ENCODE data around the gene STX3. TPM values are rescaled to one million over a fixed set of nuclear protein-coding genes. Genes with fewer than 3 reads are reported as not detected.
"Not testable (repeated sequence)": the region's sequence is repeated elsewhere in the genome, so short reads cannot be mapped to it uniquely, and the experiment has no call there.

Gene STX3
- total RNA-seq, 1 donor from 2014 or later, result 19.5 TPM

DNA sequence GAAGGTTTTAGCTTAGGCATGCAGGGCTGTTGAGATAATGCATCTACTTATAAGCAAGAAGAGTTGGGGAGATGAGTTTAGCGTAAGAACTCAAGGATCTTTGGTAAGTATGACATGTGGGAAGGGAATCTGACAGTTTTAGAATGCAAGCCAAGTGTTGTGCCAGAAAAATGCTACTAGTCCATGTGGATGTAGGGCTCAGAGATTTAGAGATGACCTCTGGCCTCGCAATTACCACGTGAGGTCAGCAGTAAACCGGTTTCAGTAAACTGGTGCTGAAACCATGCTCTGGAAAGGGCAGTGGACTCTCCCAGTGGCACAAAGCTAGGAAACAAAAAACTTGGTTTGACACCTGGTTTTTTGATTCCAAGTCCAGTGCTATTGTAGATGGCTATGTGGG is 36.5 kb downstream of the STX3 start:
- no peak for DNase-seq

DNA sequence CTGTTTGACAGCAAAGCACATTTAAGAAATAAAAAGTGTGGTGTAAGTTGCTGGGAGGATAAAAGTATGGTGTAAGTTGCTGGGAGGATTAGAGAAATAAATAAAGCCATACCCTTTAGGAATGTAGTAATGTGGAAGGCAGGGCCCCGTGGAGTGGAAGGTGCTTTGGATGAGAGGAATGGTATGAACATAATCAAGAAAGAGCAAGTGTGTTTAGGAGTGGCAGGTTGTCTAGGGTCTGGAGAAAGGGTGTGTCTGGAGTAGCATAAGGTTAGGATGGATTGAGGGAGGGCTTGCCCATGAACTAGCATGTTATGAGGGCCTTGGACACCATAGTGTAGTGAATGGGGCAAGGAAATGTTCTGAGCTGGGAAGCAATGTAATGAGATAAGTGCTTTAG is 37.3 kb downstream of the STX3 start:
- DNase-seq, result no peak

DNA sequence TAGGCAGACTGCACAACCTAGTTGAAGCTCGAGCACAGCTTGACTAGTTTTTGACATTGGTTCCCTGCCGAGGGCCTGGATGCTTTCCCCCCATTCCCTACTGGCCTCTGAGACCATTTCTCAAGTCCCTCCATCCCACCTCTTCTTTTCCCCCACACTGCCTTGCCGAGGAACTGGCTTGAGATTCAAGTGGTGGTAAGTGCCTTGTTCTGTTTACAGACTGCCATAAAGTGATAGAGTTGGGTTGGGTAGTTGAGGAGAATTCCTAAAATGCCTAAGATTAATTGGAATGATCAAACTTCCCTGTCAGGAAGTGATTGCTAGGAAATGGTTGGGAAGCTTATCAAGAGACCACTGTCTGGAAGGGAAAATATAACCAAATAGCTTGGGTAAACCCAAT is 39.2 kb downstream of the STX3 start:
- no peak for DNase-seq

DNA sequence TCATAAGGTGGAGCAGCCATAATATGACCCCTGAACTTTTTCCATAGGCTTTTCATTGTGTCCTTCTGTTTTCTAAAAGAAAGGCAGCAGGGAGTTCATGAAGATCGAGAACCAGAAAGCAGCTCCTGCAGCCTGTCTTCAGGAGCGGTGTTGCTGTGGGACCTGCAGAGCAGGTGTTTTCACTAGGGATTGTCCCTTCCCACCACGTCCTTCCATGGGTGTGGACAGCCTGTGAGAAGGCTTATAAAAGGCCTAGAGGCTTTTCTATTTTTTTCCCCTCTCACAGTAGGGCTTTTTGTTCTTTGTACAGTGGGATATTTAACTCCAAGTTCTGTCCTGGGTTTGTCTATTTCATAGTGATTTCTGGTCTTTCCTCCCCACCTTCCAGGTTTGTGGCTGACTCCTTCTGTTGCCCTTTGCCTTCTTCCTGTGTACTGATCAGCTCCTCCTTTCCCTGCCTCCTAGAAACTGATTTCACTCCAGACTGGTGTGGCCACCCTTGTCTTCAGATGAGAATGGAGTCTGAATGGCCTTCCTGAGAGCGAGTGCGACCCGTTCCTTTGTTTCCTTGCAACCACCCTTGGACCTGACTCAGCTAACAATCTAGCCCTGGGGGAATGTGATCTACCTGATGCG is 45.3 kb downstream of the STX3 start:
- DNase-seq, result no peak

DNA sequence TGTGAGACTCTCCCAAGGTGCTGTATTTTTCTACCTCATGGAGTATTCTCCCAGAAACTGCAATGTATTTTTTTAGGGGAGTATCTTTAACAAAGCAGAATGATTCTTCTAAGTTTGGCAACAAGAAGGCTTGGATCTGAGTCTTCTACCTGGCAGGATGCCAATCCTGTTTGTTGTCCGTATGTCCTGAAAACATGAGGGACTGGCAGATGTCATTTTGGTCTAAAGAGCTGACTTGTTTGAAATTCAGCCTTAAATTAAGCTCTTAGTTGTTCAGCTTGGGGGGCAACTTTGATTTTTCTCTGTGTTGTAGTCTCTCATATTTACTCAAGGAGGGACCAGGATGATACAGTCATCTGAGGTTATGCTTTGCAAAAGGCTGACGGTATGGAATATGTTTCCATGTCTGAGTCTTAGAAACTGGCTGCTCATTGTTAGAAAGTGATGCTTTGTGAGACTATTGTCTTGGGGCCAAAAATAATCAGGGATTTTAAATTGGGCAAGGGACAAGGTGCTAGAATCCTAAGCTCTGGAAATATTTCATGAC is 46.1 kb downstream of the STX3 start:
- DNase-seq, result no peak

DNA sequence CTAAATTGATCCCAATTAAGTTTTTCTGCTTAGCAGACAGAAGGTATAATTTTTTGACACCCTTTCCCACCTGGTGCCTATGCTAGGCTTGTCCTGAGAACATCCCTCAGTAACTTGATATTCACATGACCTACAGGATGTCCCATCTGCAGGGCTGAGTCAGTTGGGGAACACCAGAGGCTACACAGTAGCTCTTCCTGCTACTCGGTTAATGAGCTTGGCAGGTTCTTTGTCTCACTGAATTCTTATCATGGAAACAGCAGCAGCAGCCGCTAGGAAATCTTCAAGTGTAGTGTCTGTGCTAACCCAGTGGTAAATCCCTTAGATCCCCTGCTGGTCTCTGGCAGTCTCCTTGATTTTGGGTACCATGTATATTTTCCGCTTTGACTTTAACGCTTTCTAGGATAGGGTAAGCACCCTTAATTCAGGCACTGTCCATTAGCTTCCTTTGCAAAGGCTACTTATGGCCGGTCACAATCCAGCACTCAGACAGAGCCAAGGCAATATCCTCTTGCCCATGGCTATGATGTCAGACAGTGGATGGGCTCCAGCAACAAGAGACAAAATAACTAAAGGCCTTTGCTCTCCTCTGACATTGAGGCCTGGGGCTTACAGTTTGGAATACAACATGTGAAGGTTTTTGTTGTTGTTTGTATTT is 46.9 kb downstream of the STX3 start:
- DNase-seq, result no peak

DNA sequence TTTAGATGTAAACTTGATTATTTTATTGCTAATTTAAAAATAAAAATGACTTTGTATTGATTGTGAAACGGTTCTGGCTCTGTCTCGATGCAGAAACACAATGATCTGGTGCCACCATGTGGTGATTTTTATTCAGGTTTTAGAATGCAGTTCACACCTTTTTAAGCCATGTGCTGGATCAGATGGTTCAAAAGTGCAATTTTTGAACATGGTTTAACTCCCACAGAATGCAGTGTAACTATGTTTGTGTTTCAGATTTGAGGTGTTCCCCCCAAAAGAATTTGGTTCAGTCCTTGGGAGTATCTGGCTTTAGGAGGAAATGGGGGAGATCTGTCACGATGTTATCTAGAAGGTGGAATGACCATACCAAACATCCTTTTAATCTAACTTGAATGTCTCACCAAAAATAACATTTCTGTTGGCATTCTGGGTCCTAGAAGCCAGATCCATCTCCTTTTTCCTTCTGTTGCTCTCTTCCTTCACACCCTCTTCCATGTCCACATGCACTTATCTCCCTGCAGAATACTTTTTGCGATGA is 47.5 kb downstream of the STX3 start:
- DNase-seq, result peak; percentile 32

DNA sequence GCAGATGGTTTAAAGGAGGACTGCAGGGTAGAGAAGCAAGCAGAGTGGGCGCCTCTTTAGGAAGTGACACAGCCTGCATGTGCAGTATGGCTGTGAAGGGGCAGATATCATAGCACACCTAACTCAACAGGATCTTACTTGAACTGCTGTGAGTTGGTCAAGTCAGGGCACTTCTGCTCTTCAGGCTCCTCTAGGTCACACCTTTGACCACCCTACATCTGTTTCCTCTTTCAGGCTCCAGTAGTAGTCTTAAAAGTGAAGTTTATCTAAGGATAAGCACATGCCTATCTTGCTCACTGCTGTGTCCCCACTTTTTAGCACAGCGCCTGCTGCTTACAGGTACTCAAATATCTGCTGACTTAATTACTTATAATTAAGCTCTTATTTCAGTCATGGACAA is 48.9 kb downstream of the STX3 start:
- DNase-seq, result no peak

DNA sequence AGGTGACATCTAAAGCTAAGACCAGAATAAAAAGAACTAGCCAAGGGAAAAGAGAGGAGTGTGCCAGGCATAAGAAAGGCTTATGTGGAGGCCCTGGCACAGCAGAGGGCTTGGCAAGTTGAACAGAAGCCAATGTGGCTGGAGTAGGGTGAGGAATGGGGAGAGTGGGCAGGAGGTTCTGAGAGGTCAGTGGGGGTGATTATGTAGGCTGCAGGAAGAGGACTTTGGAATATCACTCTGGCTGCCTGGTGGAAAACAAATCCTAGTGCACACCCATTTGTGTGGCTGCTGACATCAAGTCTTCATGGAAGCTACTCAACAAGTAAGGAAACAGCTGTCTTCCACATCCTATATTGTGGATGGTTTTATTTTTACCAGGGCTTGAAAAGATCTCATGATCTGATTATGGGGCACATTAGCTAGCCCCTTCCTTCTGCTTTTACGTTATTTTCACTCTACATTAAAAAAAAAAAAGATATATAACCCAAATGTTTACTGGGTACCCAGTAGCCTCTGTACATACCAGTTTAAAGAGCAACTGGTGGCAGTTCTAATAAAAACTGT is 52.0 kb downstream of the STX3 start:
- DNase-seq, result no peak

DNA sequence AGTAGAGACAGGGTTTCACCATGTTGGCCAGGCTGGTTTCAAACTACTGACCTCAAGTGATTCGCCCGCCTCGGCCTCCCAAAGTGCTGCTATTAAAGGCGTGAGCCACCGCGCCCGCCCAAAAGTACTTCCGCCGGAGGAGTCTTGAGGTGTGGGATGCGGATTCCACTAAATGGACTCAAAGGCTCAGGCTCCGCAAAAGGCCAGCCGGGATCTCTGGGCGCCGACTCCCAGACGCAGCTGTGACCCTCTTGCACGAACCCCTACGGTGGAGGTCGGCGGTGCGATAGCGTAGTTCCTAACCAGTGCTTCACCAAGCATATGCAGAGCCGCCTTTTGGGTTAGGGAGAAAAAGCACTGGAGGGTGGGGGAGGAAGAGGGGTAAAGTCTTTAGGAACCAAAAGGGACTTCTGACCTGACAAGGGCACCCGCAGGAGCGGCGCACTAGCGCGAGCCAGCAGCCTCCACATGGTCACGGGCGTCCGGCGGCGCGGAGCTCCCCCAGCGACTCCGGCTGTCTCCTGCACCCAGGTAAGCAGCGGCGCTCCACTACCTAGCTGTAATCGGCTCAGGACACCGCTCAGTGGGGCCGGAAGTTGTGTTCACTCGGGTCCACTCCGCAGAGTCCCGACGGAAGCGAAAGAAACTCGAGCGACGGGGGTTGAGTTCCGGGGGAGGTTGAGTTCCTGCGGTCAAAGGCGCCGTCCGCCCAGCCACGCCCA is 55.2 kb downstream of the STX3 start, which contains the start of gene MRPL16:
Gene MRPL16, minus strand, starts transcription at position 590 of the 722 bp plus-strand sequence. Its CDS starts 120 bp downstream, at position 470.
- peak; percentile 74 for DNase-seq

DNA sequence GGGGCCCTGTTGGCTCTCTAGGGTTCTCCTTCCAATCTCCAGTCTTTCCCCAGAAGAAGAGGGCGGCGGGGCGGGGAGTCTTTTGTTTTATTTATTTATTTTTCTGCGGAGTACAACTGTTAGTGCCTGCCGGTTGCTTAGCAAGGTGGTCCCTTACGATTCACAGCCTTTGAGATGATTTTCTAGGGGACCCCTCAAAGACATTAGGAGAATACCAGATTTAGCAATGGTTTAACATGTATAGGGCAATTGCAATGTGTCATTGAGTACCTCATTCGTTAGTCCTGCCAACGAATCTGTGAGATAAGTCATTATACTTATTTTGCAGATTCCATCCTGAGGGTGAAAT is 55.7 kb downstream of the STX3 start:
- DNase-seq, result no peak

DNA sequence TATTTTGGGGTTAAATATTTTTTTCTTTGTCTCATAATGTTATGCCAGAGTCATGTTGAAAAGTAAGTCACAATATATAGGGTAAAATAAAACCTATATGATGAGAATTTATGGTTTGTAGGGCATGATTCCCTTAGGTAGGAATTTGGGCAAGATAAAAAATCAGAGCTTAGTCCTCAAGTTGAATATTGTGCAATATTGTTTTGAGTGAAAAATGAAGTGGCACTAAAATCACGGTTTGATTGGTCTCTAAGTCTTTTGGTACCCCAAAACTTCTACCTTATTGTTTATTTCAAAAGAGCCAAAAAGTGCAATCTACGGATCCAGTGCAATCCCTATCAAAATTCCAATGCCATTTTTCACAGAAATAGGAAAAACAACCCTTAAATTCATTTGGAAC is 57.0 kb downstream of the STX3 start:
- no peak for DNase-seq

DNA sequence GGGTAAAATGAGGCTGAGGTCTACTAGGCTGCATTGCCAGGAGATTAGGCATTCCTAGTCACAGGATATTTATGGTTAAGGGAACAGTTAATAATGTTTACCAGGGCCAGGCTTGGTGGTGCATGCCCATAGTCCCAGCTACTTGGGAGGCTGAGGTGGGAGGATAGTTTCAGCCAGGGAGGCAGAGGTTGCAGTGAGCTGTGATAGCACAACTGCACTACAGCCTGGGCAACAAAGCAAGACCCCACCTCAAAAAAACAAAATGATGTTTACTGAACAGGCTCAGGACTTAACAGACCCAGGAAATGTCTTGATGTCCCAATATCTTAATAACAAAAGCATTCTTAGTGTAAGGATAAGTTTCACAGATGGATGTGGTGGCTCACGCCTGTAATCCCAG is 58.2 kb downstream of the STX3 start:
- no peak for DNase-seq

DNA sequence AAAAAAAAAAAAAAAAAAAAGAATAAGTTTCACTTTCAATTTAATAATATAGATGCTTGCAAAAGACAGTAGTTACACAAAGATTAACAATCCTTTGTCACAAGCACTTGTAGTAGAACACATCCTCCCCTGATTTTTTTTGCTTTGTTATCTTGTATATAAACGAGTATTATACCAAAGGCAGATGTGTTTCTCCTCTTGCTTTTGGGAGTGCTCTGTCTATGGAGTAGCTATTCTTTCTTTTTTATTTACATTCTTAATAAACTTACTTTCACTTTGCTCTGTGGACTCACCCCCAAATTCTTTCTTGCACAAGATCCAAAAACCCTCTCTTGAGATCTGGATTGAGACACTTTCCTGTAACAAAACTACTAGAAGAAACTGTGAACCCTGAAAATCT is 58.8 kb downstream of the STX3 start:
- DNase-seq, result no peak

DNA sequence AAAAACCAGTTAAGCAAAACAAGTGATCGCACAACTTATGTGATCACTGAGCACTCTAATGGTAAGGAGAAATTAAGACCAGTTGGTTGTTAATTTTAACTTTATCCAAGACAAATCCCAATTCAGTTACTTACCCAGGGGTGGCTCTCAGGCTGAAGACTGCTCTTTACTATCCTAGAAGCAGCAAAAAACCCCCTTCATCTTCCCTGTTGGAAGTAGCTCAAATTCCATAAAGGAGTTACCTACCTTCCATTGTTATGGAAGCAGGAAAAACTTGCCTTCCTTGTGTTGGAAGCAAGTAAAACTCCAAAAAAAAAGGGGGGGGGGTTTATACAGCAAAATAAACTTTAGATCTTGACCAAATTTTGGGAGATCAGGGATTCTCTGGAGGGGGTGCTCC is 60.6 kb downstream of the STX3 start:
- no peak for DNase-seq

DNA sequence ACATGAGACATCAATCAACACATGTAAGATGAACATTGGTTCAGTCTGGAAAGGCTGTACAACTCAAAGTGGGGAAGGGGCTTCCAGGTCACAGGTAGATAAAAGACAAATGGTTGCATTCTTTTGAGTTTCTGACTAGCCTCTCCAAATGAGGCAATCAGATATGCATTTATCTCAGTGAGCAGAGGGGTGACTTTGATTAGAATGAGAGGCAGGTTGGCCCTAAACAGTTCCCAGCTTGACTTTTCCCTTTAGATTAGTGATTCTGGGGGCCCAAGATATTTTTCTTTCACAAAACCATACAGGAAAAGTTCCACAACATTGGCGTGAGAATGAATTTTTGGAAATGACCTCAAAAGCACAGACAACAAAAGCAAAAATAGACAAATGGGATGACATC is 61.3 kb downstream of the STX3 start:
- not testable (repeated sequence) for DNase-seq

DNA sequence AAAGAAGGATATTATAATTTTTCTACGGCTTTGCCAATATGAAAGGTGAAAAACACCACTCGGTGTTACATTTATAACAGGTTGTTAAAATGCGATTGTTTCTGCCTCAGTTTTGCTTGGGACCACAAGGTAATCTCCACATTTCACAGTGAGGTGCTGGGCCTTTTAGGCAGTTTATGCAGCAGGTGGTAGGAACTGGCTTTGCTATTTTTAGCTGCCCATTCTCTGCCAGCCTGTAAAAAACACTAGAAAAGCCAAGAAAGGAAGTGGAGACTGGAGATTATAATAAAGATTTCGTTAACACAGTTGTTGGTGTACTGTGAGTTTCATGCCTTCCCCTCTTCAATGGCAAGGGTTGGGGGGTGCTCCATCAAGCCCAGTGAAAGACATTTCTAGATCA is 63.4 kb downstream of the STX3 start:
- no peak for DNase-seq

DNA sequence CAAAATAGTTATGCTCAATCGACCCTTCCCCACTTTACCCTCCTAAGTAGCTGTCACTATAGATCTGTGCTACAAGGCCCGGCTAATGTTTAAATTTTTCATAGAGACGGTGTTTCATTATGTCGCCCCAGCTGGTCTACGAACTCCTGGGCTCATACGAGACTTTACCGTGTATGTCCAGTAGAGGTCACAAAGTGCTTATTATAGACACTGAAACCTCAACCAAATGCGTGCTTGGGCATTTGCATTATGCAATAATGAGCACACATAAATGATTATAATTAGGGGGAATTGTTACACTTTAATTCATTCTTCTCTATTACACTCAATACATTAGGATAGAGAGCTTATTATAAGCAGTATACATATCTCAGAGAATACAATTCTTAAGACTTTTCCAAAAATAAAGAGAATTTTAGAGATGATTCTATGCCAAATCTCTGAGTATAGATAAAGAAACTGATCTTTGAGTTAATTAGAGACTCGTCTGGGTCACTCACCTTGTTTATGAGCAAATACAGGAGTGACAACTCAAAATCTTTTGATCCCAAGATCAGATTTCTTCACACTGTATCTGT is 67.9 kb downstream of the STX3 start:
- peak; percentile 16 for DNase-seq

DNA sequence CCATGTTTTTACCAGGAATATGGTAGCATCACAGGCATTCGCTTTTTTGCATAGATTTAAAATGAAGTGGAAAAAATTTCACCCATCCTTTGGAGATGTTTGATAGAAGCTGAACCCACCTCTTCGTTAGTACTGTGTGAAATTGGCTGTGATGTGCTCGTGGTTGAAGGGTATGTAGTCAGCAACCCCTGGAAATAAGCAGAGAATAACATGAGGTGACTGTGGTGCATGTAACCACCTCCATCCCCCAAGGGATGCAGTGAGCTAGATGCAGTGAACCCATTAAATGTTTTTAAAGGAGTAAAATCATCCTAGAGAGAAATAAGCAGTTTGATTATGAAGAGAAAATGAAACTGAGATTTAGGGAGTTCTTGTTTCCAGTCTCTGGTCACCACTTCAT is 74.2 kb downstream of the STX3 start:
- no peak for DNase-seq

DNA sequence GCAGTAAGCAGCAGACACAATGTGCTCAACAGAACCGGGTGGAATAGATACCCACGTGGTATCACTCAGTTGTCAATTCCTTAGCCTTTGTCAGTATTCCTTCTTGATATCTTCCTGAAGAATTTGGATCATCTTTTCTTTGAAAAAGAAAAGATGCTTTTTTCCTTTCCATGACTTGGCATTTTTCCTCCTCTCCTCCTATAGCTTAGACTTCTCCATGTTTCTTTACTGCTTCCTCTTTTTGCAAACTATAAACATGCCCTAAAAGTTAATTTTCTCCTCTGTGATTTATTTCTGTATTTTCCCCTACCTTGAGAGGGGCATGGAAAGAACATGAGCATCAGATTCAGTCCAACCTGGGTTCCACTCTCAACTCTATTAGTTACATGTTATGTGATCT is 78.4 kb downstream of the STX3 start:
- DNase-seq, result no peak

DNA sequence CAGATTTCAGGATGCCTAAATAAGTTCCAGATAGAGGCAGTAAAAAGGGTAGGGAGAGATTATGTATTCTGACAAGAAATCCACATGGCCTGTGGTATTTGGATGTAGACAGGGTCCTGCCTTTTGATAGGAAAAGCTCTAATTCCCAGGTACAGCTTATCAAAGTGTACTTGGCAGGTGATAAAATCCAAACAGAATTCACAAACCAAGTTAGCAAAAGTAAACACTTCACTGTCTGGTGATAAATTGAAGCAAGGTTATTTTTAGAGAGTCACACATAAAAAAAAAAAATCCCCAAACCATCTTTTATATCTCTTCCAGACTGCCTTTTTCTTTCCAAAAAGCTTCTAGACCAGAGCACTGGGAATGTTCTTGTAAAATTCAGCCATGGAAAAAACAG is 84.4 kb downstream of the STX3 start:
- no peak for DNase-seq

DNA sequence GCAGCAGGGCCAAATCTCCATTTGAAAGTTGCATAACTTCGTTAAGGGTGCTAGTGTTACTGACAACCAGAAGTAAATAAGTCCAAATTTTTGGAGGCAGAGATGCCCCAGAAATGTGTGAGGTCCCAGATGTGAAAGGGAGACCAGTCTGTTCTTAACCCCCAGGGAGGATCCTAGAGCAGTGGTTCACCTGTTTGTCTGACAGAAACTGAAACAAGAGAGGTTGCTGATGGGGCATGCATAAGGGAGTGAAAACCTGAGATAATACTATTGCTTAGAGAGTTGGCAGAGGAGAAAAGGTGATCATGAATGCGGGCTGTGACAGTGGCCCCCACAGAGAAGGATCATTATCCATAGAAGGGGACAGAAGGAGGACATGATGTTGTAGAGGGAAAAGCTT is 86.3 kb downstream of the STX3 start:
- DNase-seq, result no peak

DNA sequence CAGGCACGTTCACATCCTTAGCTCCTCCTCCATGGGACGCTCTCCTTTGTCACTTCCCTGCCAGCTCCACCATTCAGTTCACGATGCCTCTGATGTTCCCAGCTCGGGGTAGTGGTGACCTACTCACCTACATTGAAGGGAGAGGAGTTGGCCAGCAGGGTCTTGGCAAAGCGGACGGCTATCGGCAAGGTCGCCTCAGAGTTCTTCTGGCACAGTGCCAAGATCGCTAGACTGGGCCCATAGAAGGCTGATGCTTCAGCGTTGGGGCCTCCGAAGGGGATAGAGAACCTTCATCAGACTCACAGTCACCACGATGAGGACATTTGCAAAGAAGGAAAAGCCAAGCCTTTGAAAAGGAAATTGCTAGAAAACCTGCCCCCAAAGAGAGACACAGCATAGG is 87.1 kb downstream of the STX3 start:
- no peak for DNase-seq

Data from skin of body (tissue), 2 donors.